Thoracic aorta (tissue), 2 donors: Measurements from ENCODE around the gene GPHN. TPM values are rescaled to one million over a fixed set of nuclear protein-coding genes. Genes with fewer than 3 reads are reported as not detected.

Experiments used
- ATAC-seq: fragments of 150-250 bp; one replicate; pipeline ENCODE4 v1.8.0; 2017; ENCODE audit warnings: low read depth; ENCODE audit not compliant: insufficient number of reproducible peaks, low FRiP score
- DNase-seq: peaks from one replicate; pipeline ENCODE4 v3.0.0-alpha.2; 2020; ENCODE audit warnings: low spot score
- H3K27ac ChIP-seq, 2 donors: fragments of 200-600 bp; sonication (generic); 1 replicate in 1 of 2; 2 replicates in 1 of 2; pipeline ENCODE4 v1.5.1; 2016; ENCODE audit warnings: mild to moderate bottlenecking in 2 of 2, moderate library complexity in 2 of 2
- H3K27me3 ChIP-seq: fragments of 200-600 bp; sonication (generic); replicated peaks from 2 replicates; pipeline ENCODE4 v1.6.0; 2016; ENCODE audit warnings: mild to moderate bottlenecking; ENCODE audit not compliant: insufficient read depth
- H3K36me3 ChIP-seq: fragments of 200-600 bp; sonication (generic); one replicate; pipeline ENCODE4 v1.5.1; 2016
- H3K4me1 ChIP-seq, 2 donors: fragments of 200-600 bp; sonication (generic); 1 replicate in 1 of 2; 2 replicates in 1 of 2; pipeline versions ENCODE4 v1.5.1 to v1.6.0; 2016; ENCODE audit warnings: low read depth in 2 of 2, mild to moderate bottlenecking in 1 of 2; ENCODE audit not compliant: control insufficient read depth in 1 of 2
- H3K4me3 ChIP-seq: fragments of 200-600 bp; sonication (generic); 2 replicates; pipeline ENCODE4 v1.5.1; 2016; ENCODE audit warnings: mild to moderate bottlenecking
- H3K9me3 ChIP-seq: fragments of 200-600 bp; sonication (generic); 2 replicates; pipeline ENCODE4 v1.5.1; 2016
- total RNA-seq, 2 donors: library from RNA; depleted of rRNA; stranded (reverse); fragments of >200 nt; gene quantifications; one replicate each; pipeline versions ENCODE4 v1.1.0 to v1.2.3, GENCODE V29; 2016
- TF ChIP-seq, protein P1 (sequence below): fragments of 200-600 bp; sonication (generic); IDR thresholded peaks from one replicate; pipeline ENCODE4 v1.5.1; 2019; ENCODE audit warnings: antibody characterized with exemption

The GPHN gene
- total RNA-seq, 2 donors from 2014 or later, result 14.0 to 14.2 TPM

- DNase-seq, result no peak
- peaks cover 2 to 12% of the 10 kb centered on the region in 2 donors for H3K4me1 ChIP-seq
- no peak overlapping the region for H3K27ac ChIP-seq
- no peak for ATAC-seq
- no peaks in the 10 kb centered on the region for H3K36me3 ChIP-seq
- H3K4me3 ChIP-seq, result no peak overlapping the region
- no peaks in the 10 kb centered on the region for H3K27me3 ChIP-seq
- TF ChIP-seq, protein P1, sequence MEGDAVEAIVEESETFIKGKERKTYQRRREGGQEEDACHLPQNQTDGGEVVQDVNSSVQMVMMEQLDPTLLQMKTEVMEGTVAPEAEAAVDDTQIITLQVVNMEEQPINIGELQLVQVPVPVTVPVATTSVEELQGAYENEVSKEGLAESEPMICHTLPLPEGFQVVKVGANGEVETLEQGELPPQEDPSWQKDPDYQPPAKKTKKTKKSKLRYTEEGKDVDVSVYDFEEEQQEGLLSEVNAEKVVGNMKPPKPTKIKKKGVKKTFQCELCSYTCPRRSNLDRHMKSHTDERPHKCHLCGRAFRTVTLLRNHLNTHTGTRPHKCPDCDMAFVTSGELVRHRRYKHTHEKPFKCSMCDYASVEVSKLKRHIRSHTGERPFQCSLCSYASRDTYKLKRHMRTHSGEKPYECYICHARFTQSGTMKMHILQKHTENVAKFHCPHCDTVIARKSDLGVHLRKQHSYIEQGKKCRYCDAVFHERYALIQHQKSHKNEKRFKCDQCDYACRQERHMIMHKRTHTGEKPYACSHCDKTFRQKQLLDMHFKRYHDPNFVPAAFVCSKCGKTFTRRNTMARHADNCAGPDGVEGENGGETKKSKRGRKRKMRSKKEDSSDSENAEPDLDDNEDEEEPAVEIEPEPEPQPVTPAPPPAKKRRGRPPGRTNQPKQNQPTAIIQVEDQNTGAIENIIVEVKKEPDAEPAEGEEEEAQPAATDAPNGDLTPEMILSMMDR, result no peak
- H3K9me3 ChIP-seq, result peaks cover 6% of the 10 kb centered on the region
These were observed 35.7 kb upstream of the GPHN start for GRCh38 chr14:66472251-66472650.

DNA sequence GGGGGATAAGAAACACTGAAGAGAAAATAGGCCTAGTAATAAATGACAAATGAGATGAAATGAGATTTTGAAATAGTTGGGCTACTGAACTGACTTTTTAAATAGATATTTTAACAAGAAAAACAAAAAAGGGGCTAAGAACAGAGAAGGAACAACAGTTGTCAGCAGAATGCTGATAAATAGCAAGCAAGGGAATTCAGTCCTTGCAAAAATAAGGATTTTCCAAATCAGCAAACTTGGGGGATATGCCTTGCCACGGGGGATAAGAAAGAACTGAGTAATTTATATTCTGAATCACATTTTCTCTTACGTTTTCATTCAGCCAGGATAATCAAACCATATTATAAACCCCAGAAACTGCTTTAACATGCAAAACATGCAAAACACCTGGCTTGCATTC lies 34.7 kb upstream of the GPHN start:
- Histone ChIP-seq H3K36me3 (no peaks in the 10 kb centered on the region), H3K27ac (no peak overlapping the region), H3K27me3 (no peaks in the 10 kb centered on the region), H3K4me3 (no peak overlapping the region), H3K4me1 (peaks cover 2 to 17% of the 10 kb centered on the region in 2 donors), H3K9me3 (peaks cover 6% of the 10 kb centered on the region)
- TF ChIP-seq, protein P1, result no peak
- ATAC-seq, result no peak
- DNase-seq, result no peak

DNA sequence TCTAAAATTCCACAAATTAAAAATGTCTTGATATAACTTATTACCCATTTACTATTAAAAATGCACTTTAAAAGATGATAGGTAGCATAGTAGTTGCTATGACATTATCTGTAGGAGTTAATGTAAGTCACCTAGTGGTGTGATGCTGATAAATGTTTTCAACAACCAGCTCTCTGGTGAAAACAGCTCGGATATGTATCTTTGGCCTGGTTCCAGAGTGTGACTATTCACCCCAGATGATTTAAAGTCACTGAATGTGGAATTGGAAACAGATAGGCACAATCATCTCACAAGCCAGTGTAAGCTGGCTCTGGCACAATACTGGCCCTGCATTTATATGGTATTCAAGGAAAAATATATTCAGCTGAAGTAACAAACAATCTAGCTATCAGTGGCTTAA lies 31.0 kb upstream of the GPHN start:
- H3K9me3 ChIP-seq, result no peaks in the 10 kb centered on the region
- DNase-seq, result no peak
- H3K27ac ChIP-seq, result no peak overlapping the region
- no peak for ATAC-seq
- no peaks in the 10 kb centered on the region for H3K36me3 ChIP-seq
- no peak overlapping the region for H3K4me3 ChIP-seq
- no peaks in the 10 kb centered on the region for H3K27me3 ChIP-seq
- H3K4me1 ChIP-seq, result peaks cover 0 to 7% of the 10 kb centered on the region in 2 donors
- TF ChIP-seq, protein P1, result no peak

DNA sequence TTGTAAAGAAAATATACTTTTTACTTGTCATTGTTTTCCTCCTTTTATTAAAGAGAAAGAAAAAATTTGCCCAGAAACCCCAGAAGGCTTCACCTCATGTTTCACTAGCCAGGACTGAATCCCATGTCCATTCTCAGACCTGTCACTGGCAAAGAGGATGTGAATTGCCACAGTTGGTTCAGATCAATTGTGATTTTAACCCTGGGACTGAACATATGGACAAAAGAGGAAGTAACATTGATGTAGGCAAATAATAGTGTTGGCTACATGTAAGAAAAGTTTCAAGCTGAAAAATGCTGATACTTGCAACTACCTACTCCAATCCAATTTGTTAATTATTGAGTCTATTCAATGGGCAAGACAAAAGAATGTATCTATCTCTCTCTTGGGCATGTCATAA lies 30.4 kb upstream of the GPHN start:
- Histone ChIP-seq H3K27me3 (no peaks in the 10 kb centered on the region), H3K4me1 (peaks cover 0 to 7% of the 10 kb centered on the region in 2 donors), H3K36me3 (no peaks in the 10 kb centered on the region), H3K27ac (no peak overlapping the region), H3K4me3 (no peak overlapping the region), H3K9me3 (no peaks in the 10 kb centered on the region)
- TF ChIP-seq, protein P1, result no peak
- DNase-seq (no peak), ATAC-seq (no peak)

DNA sequence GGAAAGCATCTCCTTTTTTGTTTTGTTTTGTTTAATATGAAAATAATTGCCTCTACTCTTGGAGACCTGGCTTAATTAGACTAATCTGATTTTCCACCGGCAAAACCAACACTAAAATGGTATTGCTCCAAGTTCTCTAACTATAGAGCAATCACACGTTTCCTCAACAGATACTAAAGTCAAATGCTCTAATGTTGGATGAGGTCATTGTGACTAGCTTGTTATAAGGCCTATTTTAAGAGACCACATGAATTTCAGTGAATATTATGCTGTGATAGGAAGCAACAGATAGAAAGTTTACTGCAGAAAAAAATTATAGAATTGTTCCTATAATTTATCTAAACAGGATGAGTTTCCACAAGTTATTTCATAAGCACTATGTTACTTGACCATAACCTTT lies 25.1 kb upstream of the GPHN start:
- no peak for ATAC-seq
- TF ChIP-seq, protein P1, result no peak

More for the DNA sequence above, 25.1 kb upstream of the GPHN start:
- Histone ChIP-seq H3K4me3 (no peak overlapping the region), H3K9me3 (no peaks in the 10 kb centered on the region), H3K27me3 (no peaks in the 10 kb centered on the region), H3K36me3 (no peaks in the 10 kb centered on the region), H3K4me1 (no peaks in the 10 kb centered on the region), H3K27ac (no peak overlapping the region)
- no peak for DNase-seq
